Hippocampal formation (tissue), 2 donors: ENCODE data around the gene ZC3H6.

Experiments
- DNase-seq, 2 donors: peaks; one replicate each; lab custom pipeline; 2025; lab: John Stamatoyannopoulos, UW

The ZC3H6 gene

GRCh38 chr2:112275311-112275886, at the start of gene ZC3H6:
ZC3H6 (plus strand) TSS chr2:112275597; CDS start chr2:112275995, 398 bp downstream.
- peak; percentile 98 for DNase-seq

- DNase-seq = no peak
Measured at GRCh38 chr2:112229348-112229747, 46.0 kb upstream of the ZC3H6 start.

DNA sequence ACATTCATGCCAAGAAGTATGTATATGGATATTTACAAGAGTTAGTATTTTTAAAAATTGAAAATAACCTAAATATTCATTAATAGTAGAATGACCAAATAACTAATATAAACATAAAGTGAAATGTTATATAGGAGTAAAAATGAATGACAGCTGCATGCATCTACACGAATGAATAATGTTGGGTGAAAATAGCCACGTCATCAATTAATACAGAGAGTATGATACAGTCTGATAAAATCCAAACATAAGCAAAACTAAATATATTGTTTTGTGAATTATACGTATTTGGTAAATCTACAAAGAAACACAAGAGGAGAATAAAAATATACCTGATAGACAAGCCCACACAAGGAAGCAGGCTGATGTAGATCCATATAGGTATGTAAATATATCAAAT, 45.0 kb upstream of the ZC3H6 start:
- DNase-seq = no peak

GRCh38 chr2:112239862-112240261, 35.5 kb upstream of the ZC3H6 start:
- DNase-seq = no peak

GRCh38 chr2:112242384-112242783, 33.0 kb upstream of the ZC3H6 start:
- no peak for DNase-seq

GRCh38 chr2:112243233-112243632, 32.2 kb upstream of the ZC3H6 start:
- no peak for DNase-seq

DNA sequence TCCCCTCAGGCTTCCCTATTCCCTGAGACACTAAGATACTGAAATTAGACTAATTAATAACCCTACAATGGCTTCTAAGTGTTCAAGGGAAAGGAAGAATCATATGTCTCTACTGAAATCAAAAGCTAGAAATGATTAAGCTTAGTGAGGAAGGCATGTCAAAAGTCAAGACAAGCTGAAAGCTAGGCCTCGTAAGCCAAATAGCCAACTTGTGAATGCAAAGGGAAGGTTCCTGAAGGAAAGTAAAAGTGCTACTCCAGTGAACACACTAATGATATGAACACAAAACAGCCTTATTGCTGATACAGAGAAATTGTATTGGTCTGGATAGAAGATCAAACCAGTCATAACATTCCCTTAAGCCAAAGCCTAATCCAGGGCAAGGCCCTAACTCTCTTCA, 30.5 kb upstream of the ZC3H6 start:
- DNase-seq = no peak

- no peak for DNase-seq
Measured at GRCh38 chr2:112251271-112251670, 24.1 kb upstream of the ZC3H6 start.

DNA sequence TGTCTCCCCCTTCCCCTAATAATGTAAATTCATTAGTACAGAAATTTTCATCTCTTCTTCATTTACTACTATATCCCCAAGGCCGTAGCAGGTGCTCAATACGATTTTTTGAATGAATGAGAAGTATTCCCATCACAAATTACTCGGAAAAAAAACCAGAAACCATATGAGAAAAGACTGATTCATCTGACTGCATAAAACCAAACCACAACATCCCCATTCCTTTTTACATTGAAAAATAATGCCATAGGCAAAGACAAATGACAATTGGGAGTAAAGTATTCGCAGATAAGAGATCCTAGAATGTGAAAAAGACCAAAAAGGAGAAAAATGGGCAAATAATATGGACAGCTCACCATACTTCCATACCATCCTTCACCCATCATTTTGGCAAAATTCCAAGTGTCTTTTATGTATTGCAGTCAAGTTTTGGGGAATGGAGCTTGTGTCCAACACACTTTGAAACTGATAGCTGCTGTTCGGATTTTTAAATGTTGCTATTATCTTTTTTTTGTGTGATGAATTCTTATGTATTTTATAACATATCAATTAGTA, 22.1 kb upstream of the ZC3H6 start:
- DNase-seq = no peak

DNA sequence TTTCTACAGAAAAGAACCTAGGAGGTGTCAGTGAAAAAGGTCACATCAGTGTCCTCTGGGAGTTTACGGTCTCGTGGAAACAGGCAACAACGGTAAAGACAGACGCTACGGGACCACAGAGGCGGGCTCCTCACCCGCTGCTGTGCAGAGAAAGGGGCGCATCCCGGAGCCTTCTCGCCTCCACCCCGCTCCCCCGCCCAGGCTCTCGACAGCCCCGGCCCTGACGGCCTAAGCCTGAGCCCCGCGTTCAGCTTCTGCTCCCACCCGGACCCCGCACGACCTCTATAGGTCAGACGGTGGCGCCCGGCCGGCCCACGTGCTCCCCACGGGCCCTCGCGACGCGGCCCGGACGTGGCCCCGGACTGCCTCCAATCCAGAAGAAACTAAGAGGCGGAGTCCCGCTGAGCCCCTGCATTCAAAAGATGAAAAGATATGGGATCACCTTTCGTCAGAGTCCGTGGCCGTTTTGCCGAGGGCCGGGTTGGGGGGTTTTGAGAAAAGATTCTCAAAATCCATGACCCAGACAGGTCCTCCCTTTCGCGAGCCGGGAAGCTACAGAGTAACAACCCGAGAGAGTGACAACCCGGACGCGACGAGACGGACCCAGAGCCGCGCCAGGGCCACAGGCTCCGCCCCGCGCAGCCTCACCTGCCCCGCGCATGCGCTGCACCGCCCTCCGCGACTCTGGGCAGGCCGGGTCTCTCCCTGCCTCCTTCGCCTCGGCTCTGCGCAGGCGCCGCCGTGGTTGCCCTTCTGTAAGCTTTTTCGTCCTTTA, 20.7 kb upstream of the ZC3H6 start, which contains the start of gene ZC3H8:
Gene ZC3H8 (minus strand): TSS at position 577 of the 775 bp plus-strand sequence. CDS start 61 bp downstream, at position 516.
- DNase-seq = peak; percentile 84 to 88

DNA sequence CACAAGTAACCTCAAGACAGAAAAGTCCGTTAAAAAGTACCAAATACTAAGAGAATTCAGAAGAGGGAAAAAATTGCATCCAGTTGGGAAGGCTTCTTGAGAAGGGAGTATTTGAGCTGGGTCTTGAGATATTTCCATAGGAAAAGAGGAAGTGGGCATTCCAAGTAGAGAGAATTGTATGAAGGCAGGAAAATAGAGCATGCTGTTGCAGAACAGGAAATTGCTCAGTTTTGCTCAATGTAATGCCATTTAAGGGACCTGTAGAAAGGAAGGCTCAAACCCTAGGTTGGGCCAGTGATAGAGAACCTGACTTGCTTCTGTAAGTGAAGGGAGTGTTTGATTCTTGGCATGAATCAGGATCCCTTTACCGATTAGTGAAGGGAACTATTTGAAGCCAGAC, 19.5 kb upstream of the ZC3H6 start:
- DNase-seq = no peak

GRCh38 chr2:112256654-112257053, 18.7 kb upstream of the ZC3H6 start:
- DNase-seq = no peak

DNA sequence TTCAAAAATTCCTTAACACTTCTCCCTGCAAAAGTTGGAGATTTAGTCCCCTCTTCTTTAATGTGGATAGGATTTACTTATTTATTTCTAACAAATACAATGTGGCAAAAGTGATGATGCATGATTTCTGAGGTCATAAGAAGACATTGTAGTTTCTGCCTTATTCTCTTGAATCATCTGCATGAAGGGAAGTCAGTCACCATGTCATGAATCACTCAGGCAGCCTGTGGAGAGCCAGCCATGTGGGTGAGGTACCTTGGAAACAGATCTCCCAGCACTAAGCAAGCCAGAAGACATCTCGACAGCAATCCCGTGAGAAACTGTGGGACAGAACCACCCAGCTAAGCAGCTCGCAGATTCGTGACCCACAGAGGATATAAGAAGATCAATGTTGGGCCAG, 17.8 kb upstream of the ZC3H6 start:
- DNase-seq = no peak

- DNase-seq = peak; percentile 66 to 71
Measured at GRCh38 chr2:112259509-112260294, 15.7 kb upstream of the ZC3H6 start.

- DNase-seq = no peak
Measured at GRCh38 chr2:112260295-112260625, 15.1 kb upstream of the ZC3H6 start.

- no peak for DNase-seq
Measured at GRCh38 chr2:112262876-112263275, 12.5 kb upstream of the ZC3H6 start.

- no peak for DNase-seq
Measured at GRCh38 chr2:112268547-112268946, 6.8 kb upstream of the ZC3H6 start.

- no peak for DNase-seq
Measured at GRCh38 chr2:112272669-112273068, 2.7 kb upstream of the ZC3H6 start.

- no peak for DNase-seq
Measured at GRCh38 chr2:112273349-112273748, 2.0 kb upstream of the ZC3H6 start.

- peak; percentile 70 to 79 for DNase-seq
Measured at GRCh38 chr2:112275887-112276773, 733 bp downstream of the ZC3H6 start.

- no peak for DNase-seq
Measured at GRCh38 chr2:112276954-112277353, 1.6 kb downstream of the ZC3H6 start.
